ENCODE data around the gene PDZRN3.

GRCh38 chr3:73604451-73604850 is 20.3 kb downstream of the PDZRN3 start:
- TF ChIP-seq, protein P1, sequence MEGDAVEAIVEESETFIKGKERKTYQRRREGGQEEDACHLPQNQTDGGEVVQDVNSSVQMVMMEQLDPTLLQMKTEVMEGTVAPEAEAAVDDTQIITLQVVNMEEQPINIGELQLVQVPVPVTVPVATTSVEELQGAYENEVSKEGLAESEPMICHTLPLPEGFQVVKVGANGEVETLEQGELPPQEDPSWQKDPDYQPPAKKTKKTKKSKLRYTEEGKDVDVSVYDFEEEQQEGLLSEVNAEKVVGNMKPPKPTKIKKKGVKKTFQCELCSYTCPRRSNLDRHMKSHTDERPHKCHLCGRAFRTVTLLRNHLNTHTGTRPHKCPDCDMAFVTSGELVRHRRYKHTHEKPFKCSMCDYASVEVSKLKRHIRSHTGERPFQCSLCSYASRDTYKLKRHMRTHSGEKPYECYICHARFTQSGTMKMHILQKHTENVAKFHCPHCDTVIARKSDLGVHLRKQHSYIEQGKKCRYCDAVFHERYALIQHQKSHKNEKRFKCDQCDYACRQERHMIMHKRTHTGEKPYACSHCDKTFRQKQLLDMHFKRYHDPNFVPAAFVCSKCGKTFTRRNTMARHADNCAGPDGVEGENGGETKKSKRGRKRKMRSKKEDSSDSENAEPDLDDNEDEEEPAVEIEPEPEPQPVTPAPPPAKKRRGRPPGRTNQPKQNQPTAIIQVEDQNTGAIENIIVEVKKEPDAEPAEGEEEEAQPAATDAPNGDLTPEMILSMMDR (IDR thresholded peaks at IDR 0.05; ENCODE audit: insufficient read depth, low read length): no peak
- TF ChIP-seq POLR2AphosphoS5 (IDR thresholded peaks at IDR 0.05; ENCODE audit: low read depth): no peak
